NCI-H1417 treated with DMSO at 0.1 percent for 48 hours (cell line): Measurements from ENCODE around the gene SOX5.

Source experiments
- DNase-seq: peaks from one replicate; lab custom pipeline; 2025; lab: John Stamatoyannopoulos, UW

Gene SOX5

GRCh38 chr12:23482571-23482970 is 466.9 kb downstream of the SOX5 start:
- DNase-seq: no peak
